ENCODE measurements around the gene CELF1.
"Not testable (repeated sequence)": the region's sequence is repeated elsewhere in the genome, so short reads cannot be mapped to it uniquely, and the experiment has no call there.

CELF1 gene

DNA sequence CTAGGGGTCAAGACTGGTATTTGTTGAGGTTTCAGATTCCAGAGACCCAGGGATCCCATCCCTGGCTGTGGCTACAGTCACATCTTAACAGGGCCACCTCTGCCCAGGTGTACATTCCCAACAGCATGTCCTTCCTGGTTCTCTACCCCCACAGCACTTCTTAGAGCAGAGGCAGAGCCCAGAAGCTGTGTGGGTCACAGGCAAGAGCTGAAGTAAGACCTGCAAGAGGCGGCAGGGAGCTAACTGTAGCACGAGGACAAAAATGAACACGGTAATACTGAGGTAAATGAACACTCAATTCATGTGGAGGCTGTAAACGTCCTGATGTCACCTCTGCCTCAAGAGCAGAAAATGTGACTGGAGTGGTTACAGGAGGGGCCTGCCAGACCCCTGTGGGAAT, 82.3 kb downstream of the CELF1 start:
- Histone ChIP-seq H3K4me3 (ENCODE audit: low read length) (no peak overlapping the region), H3K27me3 (ENCODE audit: control insufficient read depth, insufficient read depth, low read length) (no peaks in the 10 kb centered on the region), H3K9me3 (ENCODE audit: control insufficient read depth, low read depth, low read length) (no peaks in the 10 kb centered on the region), H3K27ac (ENCODE audit: low read length) (no peak overlapping the region), H3K4me1 (ENCODE audit: control insufficient read depth, low read depth, low read length) (peaks cover 27% of the 10 kb centered on the region), H3K36me3 (ENCODE audit: control insufficient read depth, low read depth, low read length) (peaks cover 56% of the 10 kb centered on the region), H3K9ac (ENCODE audit: low read length) (no peak overlapping the region)

DNA sequence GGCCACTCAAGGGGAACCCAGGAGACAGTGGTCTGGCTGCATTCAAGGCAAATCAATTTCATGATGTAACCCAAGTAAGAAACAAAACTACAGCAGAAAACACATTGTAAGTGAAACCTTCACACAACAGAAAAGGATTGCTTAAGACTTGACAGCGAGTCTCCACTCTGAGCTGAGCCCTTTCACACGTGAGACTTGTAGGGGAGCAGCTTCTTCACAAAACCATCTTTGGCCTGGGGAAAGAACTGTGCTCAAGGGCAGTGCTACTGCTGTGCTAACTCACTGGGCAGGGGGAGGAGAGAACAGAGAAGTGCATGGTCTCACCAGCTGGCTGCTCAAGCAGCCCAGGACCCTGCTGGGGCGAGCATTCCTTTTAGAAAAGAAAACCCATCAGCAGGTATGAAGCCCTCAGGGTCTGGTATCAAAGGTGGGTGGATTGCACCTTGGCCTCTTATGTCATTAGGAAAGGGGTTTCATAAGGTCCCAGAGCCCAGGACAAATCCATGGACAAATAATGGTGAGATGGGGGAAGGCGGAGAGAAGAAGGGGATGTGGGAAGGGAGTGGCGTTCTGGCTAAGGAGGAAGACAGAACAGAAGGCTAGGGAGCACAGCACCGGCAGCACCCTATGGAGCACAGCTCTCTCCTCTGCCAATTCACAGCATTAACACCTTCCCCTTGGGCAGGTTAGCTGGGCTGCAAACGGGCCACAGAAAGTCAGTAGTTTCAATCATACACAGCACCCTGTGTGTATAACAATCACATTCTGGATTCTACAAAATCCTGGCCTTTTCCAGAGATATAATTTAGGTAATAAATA, 83.4 kb downstream of the CELF1 start:
- no peak overlapping the region for H3K9ac ChIP-seq (ENCODE audit: low read length)
- H3K4me1 ChIP-seq (ENCODE audit: control insufficient read depth, low read depth, low read length) = peaks cover 27% of the 10 kb centered on the region
- no peak overlapping the region for H3K4me3 ChIP-seq (ENCODE audit: low read length)
- H3K36me3 ChIP-seq (ENCODE audit: control insufficient read depth, low read depth, low read length) = peaks cover 45% of the 10 kb centered on the region
- H3K27ac ChIP-seq (ENCODE audit: low read length) = no peak overlapping the region
- no peaks in the 10 kb centered on the region for H3K9me3 ChIP-seq (ENCODE audit: control insufficient read depth, low read depth, low read length)
- H3K27me3 ChIP-seq (ENCODE audit: control insufficient read depth, insufficient read depth, low read length) = no peaks in the 10 kb centered on the region

DNA sequence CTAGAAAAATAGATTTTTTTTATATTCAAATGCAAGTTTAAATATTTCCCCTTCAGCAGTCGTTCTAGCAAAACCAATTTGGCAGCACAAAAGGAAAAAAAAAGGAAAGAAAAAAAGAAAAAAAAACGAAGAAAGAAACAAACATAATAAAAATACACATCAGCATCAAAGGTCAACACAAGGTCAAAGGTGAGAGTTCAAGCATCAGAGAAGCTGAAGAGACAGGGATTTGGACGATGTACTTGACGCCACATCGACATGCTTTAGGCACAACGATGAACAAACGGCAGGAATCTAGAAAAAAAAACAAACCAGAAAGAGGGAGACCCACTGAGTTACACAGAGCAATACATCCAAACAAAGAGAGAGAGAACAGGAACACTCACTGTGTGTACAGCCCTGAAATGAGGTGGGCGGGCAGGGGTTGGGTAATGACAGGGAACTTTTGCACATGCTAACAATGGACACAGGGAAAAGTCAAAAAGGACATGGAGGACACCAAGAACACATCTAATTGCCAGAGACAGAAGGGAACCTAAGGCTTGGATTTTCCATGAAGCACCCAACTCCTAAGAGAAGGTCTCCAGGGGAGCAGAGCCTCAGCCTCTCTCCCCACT, 84.2 kb downstream of the CELF1 start:
- Histone ChIP-seq H3K27ac (ENCODE audit: low read length) (no peak overlapping the region), H3K9ac (ENCODE audit: low read length) (peak overlapping the region; percentile 7), H3K27me3 (ENCODE audit: control insufficient read depth, insufficient read depth, low read length) (no peaks in the 10 kb centered on the region), H3K9me3 (ENCODE audit: control insufficient read depth, low read depth, low read length) (no peaks in the 10 kb centered on the region), H3K4me3 (ENCODE audit: low read length) (no peak overlapping the region), H3K4me1 (ENCODE audit: control insufficient read depth, low read depth, low read length) (peaks cover 27% of the 10 kb centered on the region), H3K36me3 (ENCODE audit: control insufficient read depth, low read depth, low read length) (peaks cover 39% of the 10 kb centered on the region)

DNA sequence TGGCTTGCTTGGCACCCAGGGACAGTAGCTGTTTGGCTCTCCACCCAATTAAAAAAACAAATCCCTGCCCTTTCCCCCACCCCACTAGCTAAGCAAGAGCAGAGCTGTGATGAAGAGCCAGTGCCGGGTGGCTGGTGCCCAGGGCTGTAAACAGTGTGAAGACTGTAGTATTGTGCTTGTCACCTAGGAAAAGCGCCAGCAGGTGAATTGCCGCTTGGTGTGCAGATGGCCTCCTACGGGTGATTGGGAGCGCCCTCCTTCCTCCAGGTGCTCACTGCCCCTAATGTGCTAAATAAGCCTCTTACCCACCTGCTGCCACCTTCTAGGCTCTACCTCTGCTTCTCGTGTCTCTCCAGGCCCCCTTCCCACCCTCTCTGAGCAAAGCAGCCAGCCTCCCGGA, 85.6 kb downstream of the CELF1 start:
- Histone ChIP-seq H3K4me1 (ENCODE audit: control insufficient read depth, low read depth, low read length) (peaks cover 27% of the 10 kb centered on the region), H3K36me3 (ENCODE audit: control insufficient read depth, low read depth, low read length) (peaks cover 25% of the 10 kb centered on the region), H3K9me3 (ENCODE audit: control insufficient read depth, low read depth, low read length) (no peaks in the 10 kb centered on the region), H3K9ac (ENCODE audit: low read length) (no peak overlapping the region), H3K27me3 (ENCODE audit: control insufficient read depth, insufficient read depth, low read length) (no peaks in the 10 kb centered on the region), H3K27ac (ENCODE audit: low read length) (no peak overlapping the region), H3K4me3 (ENCODE audit: low read length) (no peak overlapping the region)

DNA sequence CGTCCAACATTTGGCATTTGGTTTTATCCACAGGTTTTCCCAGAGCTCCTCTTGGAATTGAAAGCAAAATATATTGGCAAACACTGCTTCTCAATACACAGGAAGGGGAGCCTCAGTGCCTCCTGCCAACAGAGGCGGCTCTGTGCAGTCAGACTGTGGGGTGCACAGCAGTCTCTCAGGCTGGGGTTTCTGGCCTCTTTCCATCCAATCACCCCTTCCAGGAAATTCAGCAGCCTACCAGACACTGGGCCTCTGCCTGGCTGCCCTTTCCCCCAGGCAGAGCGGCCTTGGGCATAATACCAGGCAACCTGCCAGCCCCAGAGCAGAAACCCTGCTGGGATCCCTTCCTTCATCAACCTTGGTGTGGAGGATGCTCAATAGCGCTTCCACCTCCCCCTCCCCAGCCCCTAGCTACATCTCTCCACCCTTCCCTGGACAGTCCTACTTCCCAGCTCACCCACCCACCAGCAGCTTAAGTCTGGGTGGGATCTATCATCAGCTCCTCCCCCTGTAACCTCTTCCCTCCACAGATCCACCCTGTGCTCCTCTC, 86.2 kb downstream of the CELF1 start:
- Histone ChIP-seq H3K27me3 (ENCODE audit: control insufficient read depth, insufficient read depth, low read length) (no peaks in the 10 kb centered on the region), H3K36me3 (ENCODE audit: control insufficient read depth, low read depth, low read length) (peaks cover 20% of the 10 kb centered on the region), H3K27ac (ENCODE audit: low read length) (no peak overlapping the region), H3K9me3 (ENCODE audit: control insufficient read depth, low read depth, low read length) (no peaks in the 10 kb centered on the region), H3K4me1 (ENCODE audit: control insufficient read depth, low read depth, low read length) (peaks cover 27% of the 10 kb centered on the region), H3K9ac (ENCODE audit: low read length) (no peak overlapping the region), H3K4me3 (ENCODE audit: low read length) (no peak overlapping the region)

DNA sequence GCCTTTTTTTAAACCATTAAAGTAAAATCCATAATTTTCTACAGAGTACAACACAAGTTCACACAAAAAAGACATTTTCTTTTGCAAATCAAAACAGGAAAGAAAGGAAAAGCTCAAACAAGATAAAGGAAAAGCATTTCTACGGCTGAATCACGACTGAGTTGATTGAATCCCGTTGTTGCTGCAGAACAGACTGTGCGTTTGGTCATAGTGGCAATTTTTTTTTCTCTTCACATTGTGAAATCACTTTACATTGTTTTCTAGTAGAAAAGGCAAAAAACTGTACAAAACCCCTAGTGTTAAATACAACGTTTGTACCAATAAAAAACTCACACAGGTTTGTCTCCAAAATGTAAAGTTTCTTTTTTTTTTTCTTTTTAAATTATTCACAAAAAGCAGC, 86.7 kb downstream of the CELF1 start:
- H3K27ac ChIP-seq (ENCODE audit: low read length) = no peak overlapping the region
- peaks cover 27% of the 10 kb centered on the region for H3K4me1 ChIP-seq (ENCODE audit: control insufficient read depth, low read depth, low read length)
- no peaks in the 10 kb centered on the region for H3K27me3 ChIP-seq (ENCODE audit: control insufficient read depth, insufficient read depth, low read length)
- no peak overlapping the region for H3K9ac ChIP-seq (ENCODE audit: low read length)
- no peaks in the 10 kb centered on the region for H3K9me3 ChIP-seq (ENCODE audit: control insufficient read depth, low read depth, low read length)
- H3K36me3 ChIP-seq (ENCODE audit: control insufficient read depth, low read depth, low read length) = peaks cover 14% of the 10 kb centered on the region
- no peak overlapping the region for H3K4me3 ChIP-seq (ENCODE audit: low read length)

DNA sequence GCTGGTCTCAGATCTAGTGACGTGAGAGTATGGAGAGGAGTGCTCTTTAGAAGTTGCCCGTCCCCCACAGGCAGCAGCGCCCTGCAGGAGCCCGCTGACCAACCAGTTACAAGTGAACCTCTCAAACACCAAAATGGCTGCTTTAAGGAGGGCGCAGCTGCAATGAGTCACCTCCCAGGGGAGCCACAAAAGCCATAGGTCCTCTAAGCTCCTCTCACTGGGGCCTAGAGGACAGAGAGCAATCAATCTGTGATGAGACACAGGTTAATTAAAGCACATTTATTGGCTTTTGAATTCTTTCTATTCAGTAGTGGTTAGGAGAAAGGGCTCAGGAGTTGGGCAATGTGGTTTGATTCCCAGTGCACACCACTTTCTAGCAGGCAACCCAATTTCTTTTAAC, 88.4 kb downstream of the CELF1 start:
- peaks cover 24% of the 10 kb centered on the region for H3K4me1 ChIP-seq (ENCODE audit: control insufficient read depth, low read depth, low read length)
- no peak overlapping the region for H3K4me3 ChIP-seq (ENCODE audit: low read length)
- no peaks in the 10 kb centered on the region for H3K27me3 ChIP-seq (ENCODE audit: control insufficient read depth, insufficient read depth, low read length)
- H3K9ac ChIP-seq (ENCODE audit: low read length) = no peak overlapping the region
- peaks cover 4% of the 10 kb centered on the region for H3K36me3 ChIP-seq (ENCODE audit: control insufficient read depth, low read depth, low read length)
- H3K27ac ChIP-seq (ENCODE audit: low read length) = no peak overlapping the region
- no peaks in the 10 kb centered on the region for H3K9me3 ChIP-seq (ENCODE audit: control insufficient read depth, low read depth, low read length)

DNA sequence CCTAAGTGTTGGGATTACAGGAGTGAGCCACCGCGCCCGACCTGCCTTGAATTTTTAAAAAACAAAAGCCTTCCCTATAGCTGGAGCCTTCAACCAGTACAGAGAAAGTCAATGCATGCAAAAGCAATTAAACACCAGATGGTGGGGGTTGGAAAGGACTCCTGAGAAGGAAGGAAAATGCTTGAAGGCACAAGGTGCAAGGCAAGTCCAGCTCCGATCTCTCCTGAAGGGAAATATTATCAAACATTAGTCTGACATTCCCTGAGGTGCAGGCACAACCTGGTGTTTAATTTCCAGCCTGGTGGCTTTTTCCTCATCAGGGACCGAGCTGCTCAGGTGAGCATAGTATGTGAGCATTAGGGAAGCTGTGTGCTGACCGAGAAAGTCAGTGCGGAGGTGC, 91.1 kb downstream of the CELF1 start:
- Histone ChIP-seq H3K9me3 (ENCODE audit: control insufficient read depth, low read depth, low read length) (no peaks in the 10 kb centered on the region), H3K36me3 (ENCODE audit: control insufficient read depth, low read depth, low read length) (peaks cover 3% of the 10 kb centered on the region), H3K4me3 (ENCODE audit: low read length) (no peak overlapping the region), H3K9ac (ENCODE audit: low read length) (no peak overlapping the region), H3K27me3 (ENCODE audit: control insufficient read depth, insufficient read depth, low read length) (no peaks in the 10 kb centered on the region), H3K4me1 (ENCODE audit: control insufficient read depth, low read depth, low read length) (no peaks in the 10 kb centered on the region), H3K27ac (ENCODE audit: low read length) (no peak overlapping the region)

DNA sequence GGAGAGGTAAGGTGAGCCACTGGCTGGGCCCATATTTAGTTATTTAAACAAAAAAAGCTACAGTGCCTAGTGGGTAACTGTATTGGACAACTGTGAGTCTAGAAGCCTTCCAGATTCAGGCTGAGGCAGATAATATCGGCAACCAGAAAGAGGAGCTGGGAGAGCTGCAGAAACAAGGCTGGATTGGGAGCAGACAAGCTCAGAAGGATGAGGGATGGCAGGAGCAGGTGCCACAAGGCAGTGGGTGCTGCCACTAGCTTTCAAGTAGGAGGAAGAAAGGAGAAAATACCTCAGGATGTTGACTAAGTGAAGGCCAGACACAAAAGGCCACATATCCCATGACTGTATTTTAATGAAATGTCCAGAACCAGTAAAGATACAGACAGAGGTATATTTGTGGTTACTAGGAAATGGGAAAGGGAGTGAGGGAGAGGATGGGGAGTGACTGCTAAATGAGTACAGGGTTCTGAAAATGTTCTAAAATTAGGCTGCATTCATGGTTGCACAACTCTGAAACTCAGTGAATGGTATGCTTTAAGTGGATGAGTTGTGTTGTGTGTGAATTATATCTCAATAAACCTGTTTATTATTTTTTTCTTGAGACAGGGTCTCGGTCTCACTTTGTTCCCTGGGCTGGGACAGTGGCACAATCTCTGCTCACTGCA, 92.2 kb downstream of the CELF1 start:
- H3K36me3 ChIP-seq (ENCODE audit: control insufficient read depth, low read depth, low read length) = peaks cover 3% of the 10 kb centered on the region
- H3K9ac ChIP-seq (ENCODE audit: low read length) = no peak overlapping the region
- no peak overlapping the region for H3K27ac ChIP-seq (ENCODE audit: low read length)
- H3K4me1 ChIP-seq (ENCODE audit: control insufficient read depth, low read depth, low read length) = no peaks in the 10 kb centered on the region
- no peaks in the 10 kb centered on the region for H3K9me3 ChIP-seq (ENCODE audit: control insufficient read depth, low read depth, low read length)
- H3K27me3 ChIP-seq (ENCODE audit: control insufficient read depth, insufficient read depth, low read length) = no peaks in the 10 kb centered on the region
- no peak overlapping the region for H3K4me3 ChIP-seq (ENCODE audit: low read length)

DNA sequence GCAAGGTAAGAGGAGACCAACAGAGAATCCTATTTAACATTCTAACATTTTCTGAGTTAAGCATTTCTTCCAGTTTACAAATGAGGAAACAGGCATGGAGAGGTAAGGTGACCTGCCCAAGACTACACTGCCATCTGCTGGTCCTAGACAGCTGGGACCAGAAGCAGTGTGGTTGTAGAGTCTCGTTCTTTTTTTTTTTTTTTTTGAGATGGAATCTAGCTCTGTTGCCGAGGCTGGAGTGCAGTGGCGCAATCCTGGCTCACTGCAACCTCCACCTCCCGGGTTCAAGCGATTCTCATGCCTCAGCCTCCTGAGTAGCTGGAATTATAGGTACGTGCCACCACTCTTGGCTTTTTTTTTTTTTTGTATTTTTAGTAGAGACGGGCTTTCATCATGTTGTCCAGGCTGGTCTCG, 98.7 kb downstream of the CELF1 start:
- not testable (repeated sequence) for H3K4me1 ChIP-seq (ENCODE audit: control insufficient read depth, low read depth, low read length)

DNA sequence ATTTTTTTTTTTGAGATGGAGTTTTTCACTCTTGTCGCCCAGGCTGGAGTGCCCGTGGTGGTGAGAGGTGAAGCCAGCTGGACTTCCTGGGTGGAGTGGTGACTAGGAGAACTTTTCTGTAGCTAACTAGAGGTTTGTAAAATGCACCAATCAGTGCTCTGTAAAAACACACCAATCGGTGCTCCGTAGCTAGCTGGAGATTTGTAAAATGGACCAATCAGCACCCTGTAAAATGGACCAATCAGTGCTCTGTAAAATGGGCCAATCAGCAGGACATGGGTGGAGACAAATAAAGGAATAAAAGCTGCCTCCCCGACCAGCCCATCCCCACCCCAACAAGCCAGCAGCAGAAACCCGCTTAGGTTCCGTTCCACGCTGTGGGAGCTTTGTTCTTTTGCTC, 99.6 kb downstream of the CELF1 start:
- no peak overlapping the region for H3K27ac ChIP-seq (ENCODE audit: low read length)
- H3K9me3 ChIP-seq (ENCODE audit: control insufficient read depth, low read depth, low read length) = no peaks in the 10 kb centered on the region
- H3K27me3 ChIP-seq (ENCODE audit: control insufficient read depth, insufficient read depth, low read length) = no peaks in the 10 kb centered on the region
- no peak overlapping the region for H3K9ac ChIP-seq (ENCODE audit: low read length)
- H3K36me3 ChIP-seq (ENCODE audit: control insufficient read depth, low read depth, low read length) = no peaks in the 10 kb centered on the region
- no peak overlapping the region for H3K4me3 ChIP-seq (ENCODE audit: low read length)
- H3K4me1 ChIP-seq (ENCODE audit: control insufficient read depth, low read depth, low read length) = no peaks in the 10 kb centered on the region

More for the DNA sequence above, 98.7 kb downstream of the CELF1 start:
- not testable (repeated sequence) for H3K9me3 ChIP-seq (ENCODE audit: control insufficient read depth, low read depth, low read length); H3K27ac ChIP-seq (ENCODE audit: low read length); H3K27me3 ChIP-seq (ENCODE audit: control insufficient read depth, insufficient read depth, low read length); H3K9ac ChIP-seq (ENCODE audit: low read length); H3K36me3 ChIP-seq (ENCODE audit: control insufficient read depth, low read depth, low read length); H3K4me3 ChIP-seq (ENCODE audit: low read length)

All from iPS-18a (cell line).